SJCRH30 (cell line): ENCODE measurements around the gene ELOVL2. TPM values are rescaled to one million over a fixed set of nuclear protein-coding genes. Genes with fewer than 3 reads are reported as not detected.
A peak's percentile ranks its signal among the peaks of the same experiment; 100 is the strongest.

Source experiments
- DNase-seq, 2 experiments: peaks; one replicate each; pipeline ENCODE4 v3.0.0-alpha.2; 2015 to 2020
- H3K27ac ChIP-seq: fragments of 250-450 bp; sonication (Bioruptor Pico); 2 replicates; pipeline ENCODE4 v1.5.1; 2020; ENCODE audit warnings: mild to moderate bottlenecking, moderate library complexity
- H3K27me3 ChIP-seq: fragments of 250-450 bp; sonication (Bioruptor Pico); 2 replicates; pipeline ENCODE4 v1.5.1; 2020; ENCODE audit warnings: mild to moderate bottlenecking, moderate library complexity
- H3K36me3 ChIP-seq: fragments of 250-450 bp; sonication (Bioruptor Pico); 2 replicates; pipeline ENCODE4 v1.5.1; 2020; ENCODE audit warnings: mild to moderate bottlenecking, moderate library complexity
- H3K4me1 ChIP-seq: fragments of 250-450 bp; sonication (Bioruptor Pico); 2 replicates; pipeline ENCODE4 v1.5.1; 2020; ENCODE audit warnings: mild to moderate bottlenecking, moderate library complexity
- H3K4me3 ChIP-seq: fragments of 250-450 bp; sonication (Bioruptor Pico); 2 replicates; pipeline ENCODE4 v1.5.1; 2020; ENCODE audit warnings: mild to moderate bottlenecking, moderate library complexity
- H3K9me3 ChIP-seq: fragments of 250-450 bp; sonication (Bioruptor Pico); replicated peaks from 2 replicates; pipeline ENCODE4 v1.5.1; 2020; ENCODE audit warnings: mild to moderate bottlenecking, moderate library complexity
- total RNA-seq: library from RNA; depleted of rRNA; stranded (reverse); fragments of >200 nt; shearing (Covaris generic); gene quantifications from 2 replicates; pipeline ENCODE4 v1.2.3, GENCODE V29; 2014

Gene ELOVL2
- total RNA-seq, 1 experiment from 2014 or later = 21.1 TPM

GRCh38 chr6:11042025-11042749, 1.9 kb downstream of the ELOVL2 start:
- no peaks in the 10 kb centered on the region for H3K27me3 ChIP-seq
- no peaks in the 10 kb centered on the region for H3K36me3 ChIP-seq
- H3K9me3 ChIP-seq = no peaks in the 10 kb centered on the region
- DNase-seq = no peak
- H3K4me3 ChIP-seq = peak overlapping the region; percentile 85; the same call in 1 of the 2 replicates
- no peak overlapping the region; the same call in 1 of the 2 replicates for H3K27ac ChIP-seq
- no peaks in the 10 kb centered on the region for H3K4me1 ChIP-seq

DNA sequence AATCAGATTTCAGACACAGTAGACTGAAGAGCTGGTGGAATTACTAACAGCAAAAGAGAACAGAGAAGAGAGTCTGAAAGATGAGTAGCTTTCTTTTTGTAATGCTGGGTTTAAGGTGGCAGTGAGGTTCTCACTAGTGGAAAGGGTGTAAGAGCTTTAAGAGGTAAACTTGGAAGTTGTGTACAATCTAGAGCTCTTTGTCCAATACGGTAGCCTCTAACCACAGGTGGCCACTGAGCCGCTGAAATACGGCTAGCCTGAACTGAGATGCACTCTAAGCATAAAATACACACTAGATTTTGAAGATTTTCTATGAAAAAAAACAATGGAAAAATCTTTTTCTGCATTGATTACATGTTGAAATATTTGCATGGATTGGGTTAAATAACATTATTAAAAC, 4.0 kb downstream of the ELOVL2 start:
- Histone ChIP-seq H3K27me3 (no peaks in the 10 kb centered on the region), H3K27ac (no peak overlapping the region), H3K36me3 (no peaks in the 10 kb centered on the region), H3K4me3 (no peak overlapping the region), H3K4me1 (no peaks in the 10 kb centered on the region), H3K9me3 (no peaks in the 10 kb centered on the region)
- no peak for DNase-seq

GRCh38 chr6:11039040-11039439, 5.1 kb downstream of the ELOVL2 start:
- Histone ChIP-seq H3K36me3 (no peaks in the 10 kb centered on the region), H3K27ac (no peak overlapping the region), H3K9me3 (no peaks in the 10 kb centered on the region), H3K4me1 (no peaks in the 10 kb centered on the region), H3K27me3 (no peaks in the 10 kb centered on the region), H3K4me3 (no peak overlapping the region)
- DNase-seq = no peak

DNA sequence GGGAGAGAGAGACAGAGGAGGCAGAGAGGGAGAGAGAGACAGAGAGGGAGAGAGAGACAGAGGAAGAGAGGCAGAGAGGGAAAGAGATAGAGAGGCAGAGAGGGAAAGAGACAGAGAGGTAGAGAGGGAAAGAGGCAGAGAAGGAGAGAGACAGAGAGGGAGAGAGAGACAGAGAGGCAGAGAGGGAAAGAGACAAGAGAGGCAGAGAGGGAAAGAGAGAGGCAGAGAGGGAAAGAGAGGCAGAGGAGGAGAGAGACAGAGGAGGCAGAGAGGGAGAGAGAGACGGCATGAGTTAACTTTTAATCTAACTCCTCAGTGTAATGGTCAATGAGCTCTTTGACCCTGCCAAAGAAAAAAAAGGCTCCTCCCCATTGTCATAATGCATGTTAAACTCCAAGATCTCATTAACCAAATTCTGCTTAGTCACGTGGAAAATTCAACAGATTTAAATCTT, 7.1 kb downstream of the ELOVL2 start:
- no peaks in the 10 kb centered on the region for H3K9me3 ChIP-seq

DNA sequence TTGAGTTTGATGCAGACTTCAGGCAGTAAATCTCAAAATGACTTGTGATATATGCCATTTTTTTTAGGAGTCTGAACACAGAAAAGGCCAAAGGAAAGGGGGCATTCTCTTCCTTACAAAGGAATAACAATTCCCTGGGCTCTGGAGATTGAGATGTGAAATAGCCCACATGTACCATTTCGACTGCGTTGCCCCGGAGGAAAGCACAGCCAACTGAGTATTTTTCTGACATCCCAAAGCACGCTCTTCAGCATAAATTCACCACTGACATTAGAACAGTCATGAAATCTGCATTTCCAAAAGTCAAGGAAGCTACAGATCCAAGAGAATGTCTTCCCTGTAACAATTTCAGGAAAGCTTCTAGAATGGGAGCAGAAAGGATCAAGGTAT, 7.8 kb downstream of the ELOVL2 start:
- Histone ChIP-seq H3K9me3 (no peaks in the 10 kb centered on the region), H3K4me1 (no peaks in the 10 kb centered on the region), H3K36me3 (no peaks in the 10 kb centered on the region), H3K27ac (no peak overlapping the region), H3K27me3 (no peaks in the 10 kb centered on the region), H3K4me3 (no peak overlapping the region)
- DNase-seq = no peak

More for the DNA sequence above, 7.1 kb downstream of the ELOVL2 start:
- Histone ChIP-seq H3K4me3 (no peak overlapping the region), H3K4me1 (no peaks in the 10 kb centered on the region), H3K36me3 (no peaks in the 10 kb centered on the region), H3K27me3 (no peaks in the 10 kb centered on the region), H3K27ac (no peak overlapping the region)
- DNase-seq = no peak

DNA sequence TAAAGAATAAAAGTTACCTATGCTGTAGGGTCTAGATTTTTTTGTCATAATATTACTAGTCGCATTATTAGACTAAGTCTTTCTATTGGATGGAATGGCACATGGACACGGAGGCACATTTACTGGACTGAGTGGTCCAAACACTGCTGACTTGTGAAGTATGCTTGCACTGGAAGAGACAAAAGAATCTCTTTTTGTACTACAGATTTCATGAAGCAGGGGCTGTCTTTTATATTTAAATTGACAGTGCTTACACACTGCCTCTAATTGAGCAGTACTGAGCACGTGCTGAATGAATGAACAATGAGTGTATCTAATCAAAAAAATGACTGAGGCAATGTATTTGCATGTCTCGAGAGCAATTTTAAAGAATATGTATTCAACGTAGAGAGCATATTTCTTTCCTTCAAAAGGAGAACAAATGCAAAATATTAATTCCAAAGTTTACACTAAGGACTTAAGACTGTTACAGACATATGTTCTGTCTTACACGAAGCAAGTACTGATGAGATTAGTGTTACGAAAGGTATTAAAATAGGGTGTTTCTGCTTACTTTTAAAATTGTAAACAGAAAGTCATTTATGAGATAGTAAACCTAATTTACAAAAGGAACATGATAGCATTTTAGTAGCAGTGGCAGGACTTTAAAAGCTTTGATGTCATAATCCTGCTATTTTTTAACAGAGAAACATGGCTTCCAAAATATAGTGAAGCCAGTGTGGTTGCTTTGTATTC, 8.3 kb downstream of the ELOVL2 start:
- H3K4me1 ChIP-seq = no peaks in the 10 kb centered on the region
- DNase-seq = no peak
- no peaks in the 10 kb centered on the region for H3K36me3 ChIP-seq
- no peaks in the 10 kb centered on the region for H3K27me3 ChIP-seq
- H3K27ac ChIP-seq = no peak overlapping the region
- no peak overlapping the region for H3K4me3 ChIP-seq
- no peaks in the 10 kb centered on the region for H3K9me3 ChIP-seq

DNA sequence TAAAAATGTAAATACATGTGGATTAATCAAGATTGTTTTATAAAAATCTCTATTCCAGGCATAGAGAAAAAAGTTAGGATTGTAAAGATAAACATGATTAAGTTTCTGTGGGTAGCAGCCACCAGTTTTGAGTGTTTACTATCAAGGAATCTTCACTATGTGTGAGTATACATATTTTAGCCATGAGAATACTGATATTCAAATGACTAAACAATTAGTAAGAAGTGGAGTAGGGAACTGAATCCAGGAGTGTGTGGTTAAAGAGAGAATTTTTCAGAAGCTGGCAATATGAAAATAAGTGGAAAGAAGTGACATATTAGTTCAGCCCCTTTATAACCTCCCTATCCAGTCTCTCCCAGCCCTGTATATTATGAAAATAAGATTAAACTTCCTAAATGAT, 10.3 kb downstream of the ELOVL2 start:
- Histone ChIP-seq H3K36me3 (no peaks in the 10 kb centered on the region), H3K27ac (no peak overlapping the region), H3K4me1 (no peaks in the 10 kb centered on the region), H3K27me3 (no peaks in the 10 kb centered on the region), H3K9me3 (no peaks in the 10 kb centered on the region), H3K4me3 (no peak overlapping the region)
- DNase-seq = no peak

DNA sequence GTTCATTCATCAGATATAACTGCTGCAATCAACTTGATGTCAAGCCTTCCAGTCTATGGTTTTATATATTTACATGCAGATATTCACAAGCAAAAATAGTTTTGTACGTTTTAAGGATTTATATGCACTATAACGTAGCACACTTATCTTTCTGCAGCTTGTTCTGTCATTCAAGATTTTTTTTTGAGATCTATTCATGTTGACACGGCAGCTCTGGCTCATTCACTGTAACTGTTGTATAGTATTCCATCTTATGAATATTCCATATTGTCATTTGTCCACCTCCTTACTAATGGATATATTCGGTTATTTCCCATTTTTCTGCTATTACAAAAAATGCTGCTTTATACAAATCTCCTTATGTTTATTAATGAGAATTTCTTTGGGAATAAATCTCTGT, 13.2 kb downstream of the ELOVL2 start:
- no peaks in the 10 kb centered on the region for H3K27me3 ChIP-seq
- no peaks in the 10 kb centered on the region for H3K36me3 ChIP-seq
- no peak overlapping the region for H3K27ac ChIP-seq
- H3K4me1 ChIP-seq = no peaks in the 10 kb centered on the region
- no peak for DNase-seq
- no peaks in the 10 kb centered on the region for H3K9me3 ChIP-seq
- H3K4me3 ChIP-seq = no peak overlapping the region

GRCh38 chr6:11028959-11029358, 15.1 kb downstream of the ELOVL2 start:
- H3K27me3 ChIP-seq = no peaks in the 10 kb centered on the region
- no peak for DNase-seq

GRCh38 chr6:11027565-11028110, 16.5 kb downstream of the ELOVL2 start:
- H3K27me3 ChIP-seq = no peaks in the 10 kb centered on the region
- no peaks in the 10 kb centered on the region for H3K36me3 ChIP-seq

More at GRCh38 chr6:11028959-11029358, 15.1 kb downstream of the ELOVL2 start:
- H3K9me3 ChIP-seq = no peaks in the 10 kb centered on the region
- no peak overlapping the region for H3K27ac ChIP-seq
- no peaks in the 10 kb centered on the region for H3K36me3 ChIP-seq
- no peak overlapping the region for H3K4me3 ChIP-seq
- no peaks in the 10 kb centered on the region for H3K4me1 ChIP-seq

DNA sequence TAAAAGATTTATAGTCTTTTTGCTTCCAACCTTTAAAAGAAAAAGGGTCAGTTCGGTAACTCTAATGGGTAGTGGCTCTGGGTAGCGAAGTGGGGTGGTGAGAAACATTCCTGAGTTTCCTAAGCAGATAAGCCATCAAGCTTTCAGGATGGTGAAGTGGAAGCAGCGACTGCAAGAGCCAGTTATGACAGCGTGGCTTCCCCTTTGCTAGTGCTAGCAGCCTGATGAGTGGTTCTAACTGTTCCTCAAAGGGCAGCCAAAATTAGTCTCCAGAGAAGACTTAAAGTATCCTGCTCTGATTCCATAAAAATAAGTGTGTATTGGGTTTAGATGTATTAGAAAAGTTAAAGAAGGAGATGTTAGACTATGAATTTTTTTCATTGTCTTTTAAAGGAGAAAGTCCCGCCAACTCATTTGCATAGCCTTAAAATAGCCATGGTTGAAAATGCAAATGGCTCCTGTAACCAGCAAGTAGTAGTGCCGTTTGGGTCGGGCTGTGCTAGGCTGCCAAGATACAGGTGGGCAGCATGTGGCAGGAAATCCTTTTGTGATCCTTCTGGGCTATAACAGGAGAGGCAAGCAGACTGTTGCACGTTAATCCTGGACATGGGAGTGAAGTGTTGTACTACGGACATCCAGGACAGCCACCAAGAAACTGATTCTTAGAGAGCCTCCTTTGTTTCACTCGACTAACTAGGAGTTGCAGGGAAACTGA, 18.0 kb downstream of the ELOVL2 start:
- H3K36me3 ChIP-seq = no peaks in the 10 kb centered on the region
- no peaks in the 10 kb centered on the region for H3K27me3 ChIP-seq
- H3K4me1 ChIP-seq = peaks cover 3% of the 10 kb centered on the region; the same call in 1 of the 2 replicates
- H3K27ac ChIP-seq = no peak overlapping the region
- no peak overlapping the region for H3K4me3 ChIP-seq
- H3K9me3 ChIP-seq = no peaks in the 10 kb centered on the region
- DNase-seq = no peak

More at GRCh38 chr6:11027565-11028110, 16.5 kb downstream of the ELOVL2 start:
- H3K9me3 ChIP-seq = no peaks in the 10 kb centered on the region
- no peaks in the 10 kb centered on the region for H3K4me1 ChIP-seq
- H3K27ac ChIP-seq = no peak overlapping the region
- DNase-seq = no peak
- no peak overlapping the region for H3K4me3 ChIP-seq

DNA sequence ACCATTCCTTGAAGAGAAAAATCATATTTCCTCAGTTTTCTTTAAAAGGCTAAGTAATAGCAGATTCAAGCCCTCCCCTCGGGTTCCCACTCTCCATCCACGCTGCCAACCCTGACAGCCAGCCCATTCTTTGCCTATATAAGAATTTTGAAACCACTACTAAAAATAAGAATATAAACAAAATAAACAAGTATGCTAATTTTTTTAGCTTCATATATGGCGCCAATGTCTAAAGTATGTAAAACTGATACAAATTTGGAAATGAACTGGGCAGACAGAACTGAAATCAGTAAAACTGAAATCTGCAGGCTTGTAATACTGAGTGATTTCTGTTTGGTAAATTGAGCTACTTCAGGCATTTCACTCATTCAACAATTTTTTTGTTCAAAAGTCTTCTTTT, 19.0 kb downstream of the ELOVL2 start:
- H3K27me3 ChIP-seq = no peaks in the 10 kb centered on the region
- DNase-seq = no peak
- H3K36me3 ChIP-seq = no peaks in the 10 kb centered on the region
- H3K9me3 ChIP-seq = no peaks in the 10 kb centered on the region
- H3K27ac ChIP-seq = no peak overlapping the region
- H3K4me1 ChIP-seq = peaks cover 8% of the 10 kb centered on the region; the same call in 1 of the 2 replicates
- H3K4me3 ChIP-seq = no peak overlapping the region

DNA sequence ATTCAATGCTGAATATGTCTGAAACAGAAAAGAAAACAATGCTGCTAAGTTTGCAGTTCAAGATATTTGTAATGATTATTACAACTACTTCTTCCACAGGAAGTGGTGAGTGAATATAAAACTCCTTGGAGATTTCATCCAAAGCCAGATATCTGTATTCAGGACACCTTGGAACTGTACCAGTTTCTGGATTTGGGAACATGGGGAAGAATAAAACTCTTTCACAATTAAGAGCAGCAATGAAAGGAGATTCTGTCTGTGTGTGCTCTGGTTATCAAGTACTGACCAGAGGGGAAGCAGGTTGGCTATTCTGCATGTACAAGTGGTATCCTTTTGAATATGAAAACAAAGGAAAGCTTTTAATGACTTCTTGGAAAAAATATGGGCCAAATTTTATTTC, 21.1 kb downstream of the ELOVL2 start:
- no peak for DNase-seq
- Histone ChIP-seq H3K4me3 (no peak overlapping the region), H3K4me1 (peaks cover 8% of the 10 kb centered on the region; the same call in 1 of the 2 replicates), H3K9me3 (no peaks in the 10 kb centered on the region), H3K27ac (no peak overlapping the region), H3K36me3 (no peaks in the 10 kb centered on the region), H3K27me3 (no peaks in the 10 kb centered on the region)

DNA sequence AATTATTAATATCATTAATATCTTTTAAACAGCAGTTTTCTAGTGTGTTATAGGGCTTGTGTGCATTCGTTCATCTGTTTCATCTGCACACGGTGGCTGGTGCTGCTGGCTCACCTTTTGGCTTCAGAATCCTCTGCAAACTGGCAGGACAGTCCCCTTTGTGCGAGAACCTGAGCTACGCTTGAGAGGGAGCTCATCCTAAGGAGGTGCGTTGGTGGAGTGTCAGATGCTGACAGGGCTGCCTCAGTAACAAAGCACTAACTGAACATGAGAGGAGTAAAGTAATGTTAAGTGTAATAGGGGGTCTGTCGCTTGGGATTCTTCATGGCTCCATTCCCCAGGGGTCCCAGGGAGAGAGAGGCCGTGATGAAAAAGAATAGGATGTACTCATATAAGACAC, 22.4 kb downstream of the ELOVL2 start:
- H3K4me1 ChIP-seq = peaks cover 8% of the 10 kb centered on the region; the same call in 1 of the 2 replicates
- H3K27ac ChIP-seq = no peak overlapping the region
- no peak overlapping the region for H3K4me3 ChIP-seq

More for the DNA sequence above, 22.4 kb downstream of the ELOVL2 start:
- no peaks in the 10 kb centered on the region for H3K9me3 ChIP-seq
- H3K27me3 ChIP-seq = no peaks in the 10 kb centered on the region
- DNase-seq = no peak
- no peaks in the 10 kb centered on the region for H3K36me3 ChIP-seq
